HEK293 (cell line): ENCODE measurements around the gene ADAM23.
A peak's percentile ranks its signal among the peaks of the same experiment; 100 is the strongest.

ENCODE experiments used
- CTCF ChIA-PET: fragments of 350-600 bp; formaldehyde crosslinking; extraction: SDS; loops from one replicate; lab custom pipeline; 2021; ENCODE audit warnings: antibody characterized with exemption; lab: Yijun Ruan, JAX
- POLR2A ChIA-PET: fragments of 300-600 bp; formaldehyde crosslinking; extraction: SDS; loops from one replicate; lab custom pipeline; 2020; ENCODE audit warnings: antibody characterized with exemption, inconsistent platforms; lab: Yijun Ruan, JAX
- H3K27ac ChIP-seq: fragments of 200-500 bp; sonication (Bioruptor generic); 2 replicates; pipeline ENCODE4 v1.5.1; 2014; ENCODE audit warnings: low read depth, low read length, control low read depth, inconsistent platforms; ENCODE audit errors: extremely low read depth
- H3K36me3 ChIP-seq, 2 experiments: fragments of 200-500 bp in 1 of 2; sonication (Bioruptor generic) in 1 of 2; 1 replicate in 1 of 2; 2 replicates in 1 of 2; pipeline ENCODE4 v1.5.1; 2014 to 2017; ENCODE audit warnings: inconsistent platforms in 2 of 2, low read length in 2 of 2; ENCODE audit not compliant: control insufficient read depth in 2 of 2, insufficient read depth in 1 of 2
- H3K4me1 ChIP-seq: fragments of 200-500 bp; sonication (Bioruptor generic); 2 replicates; pipeline ENCODE4 v1.5.1; 2014; ENCODE audit warnings: mild to moderate bottlenecking, low read length, inconsistent platforms; ENCODE audit not compliant: control insufficient read depth, insufficient read depth
- H3K4me3 ChIP-seq: 2 replicates; pipeline ENCODE4 v1.5.1; 2011; ENCODE audit warnings: low read depth, mild to moderate bottlenecking, control low read depth, low read length, moderate library complexity
- H3K9me3 ChIP-seq: fragments of 200-500 bp; sonication (Bioruptor generic); 2 replicates; pipeline ENCODE4 v1.5.1; 2014; ENCODE audit warnings: low read depth, low read length, inconsistent platforms; ENCODE audit not compliant: control insufficient read depth, insufficient read depth
- EGR2 ChIP-seq: fragments of 450-650 bp; formaldehyde crosslinking; IDR thresholded peaks from 2 replicates; pipeline ENCODE4 v1.5.1; 2016; ENCODE audit warnings: low read depth, missing biosample characterization, missing genetic modification characterization
- GLI2 ChIP-seq: fragments of 450-650 bp; formaldehyde crosslinking; IDR thresholded peaks from 2 replicates; pipeline ENCODE4; 2017; ENCODE audit warnings: missing biosample characterization, missing genetic modification characterization, low read depth, borderline replicate concordance
- PATZ1 ChIP-seq: fragments of 450-650 bp; formaldehyde crosslinking; IDR thresholded peaks from 2 replicates; pipeline ENCODE4 v1.5.1; 2016; ENCODE audit warnings: missing biosample characterization, missing genetic modification characterization
- PRDM4 ChIP-seq: fragments of 450-650 bp; formaldehyde crosslinking; IDR thresholded peaks from 2 replicates; pipeline ENCODE4 v1.5.1; 2017; ENCODE audit warnings: missing biosample characterization, missing genetic modification characterization
- SCRT2 ChIP-seq: fragments of 450-650 bp; formaldehyde crosslinking; IDR thresholded peaks from 2 replicates; pipeline ENCODE4 v1.5.1; 2016; ENCODE audit warnings: missing biosample characterization, missing genetic modification characterization
- SP3 ChIP-seq: fragments of 450-650 bp; formaldehyde crosslinking; IDR thresholded peaks from 2 replicates; pipeline ENCODE4 v1.5.1; 2016; ENCODE audit warnings: missing biosample characterization, missing genetic modification characterization
- TCF7L2 ChIP-seq: IDR thresholded peaks from 2 replicates; pipeline ENCODE4 v1.6.1; 2011; ENCODE audit warnings: low read depth, mild to moderate bottlenecking, inconsistent platforms, low read length, moderate library complexity, borderline replicate concordance
- ZFHX2 ChIP-seq: fragments of 450-650 bp; formaldehyde crosslinking; conservative IDR thresholded peaks from 2 replicates; pipeline ENCODE4 v1.5.1; 2016; ENCODE audit warnings: missing biosample characterization, missing genetic modification characterization
- ZIC2 ChIP-seq: fragments of 450-650 bp; formaldehyde crosslinking; IDR thresholded peaks from 2 replicates; pipeline ENCODE4 v1.5.1; 2016; ENCODE audit warnings: missing biosample characterization, missing genetic modification characterization
- ZNF138 ChIP-seq: fragments of 450-650 bp; formaldehyde crosslinking; IDR thresholded peaks from 2 replicates; pipeline ENCODE4 v1.5.1; 2016; ENCODE audit warnings: missing biosample characterization, missing genetic modification characterization, borderline replicate concordance
- ZNF202 ChIP-seq: fragments of 450-650 bp; formaldehyde crosslinking; IDR thresholded peaks from 2 replicates; pipeline ENCODE4 v1.5.1; 2016; ENCODE audit warnings: missing biosample characterization, missing genetic modification characterization, borderline replicate concordance
- ZNF324 ChIP-seq: fragments of 450-650 bp; formaldehyde crosslinking; IDR thresholded peaks from 2 replicates; pipeline ENCODE4 v1.5.1; 2016; ENCODE audit warnings: missing biosample characterization, missing genetic modification characterization
- ZNF366 ChIP-seq: fragments of 450-650 bp; formaldehyde crosslinking; conservative IDR thresholded peaks from 2 replicates; pipeline ENCODE4 v1.5.1; 2016; ENCODE audit warnings: missing biosample characterization, missing genetic modification characterization
- ZNF398 ChIP-seq: fragments of 450-650 bp; formaldehyde crosslinking; IDR thresholded peaks from 2 replicates; pipeline ENCODE4 v1.5.1; 2017; ENCODE audit warnings: missing biosample characterization, missing genetic modification characterization
- ZNF433 ChIP-seq: fragments of 450-650 bp; formaldehyde crosslinking; IDR thresholded peaks from 2 replicates; pipeline ENCODE4 v1.5.1; 2016; ENCODE audit warnings: missing biosample characterization, missing genetic modification characterization, low read depth
- ZNF777 ChIP-seq: fragments of 450-650 bp; formaldehyde crosslinking; IDR thresholded peaks from 2 replicates; pipeline ENCODE4 v1.5.1; 2017; ENCODE audit warnings: missing biosample characterization, missing genetic modification characterization, borderline replicate concordance
- ZSCAN23 ChIP-seq: fragments of 450-650 bp; formaldehyde crosslinking; IDR thresholded peaks from 2 replicates; pipeline ENCODE4 v1.5.1; 2016; ENCODE audit warnings: missing biosample characterization, missing genetic modification characterization
- TF ChIP-seq, protein P1 (sequence below): fragments of 450-650 bp; IDR thresholded peaks from 2 replicates; pipeline ENCODE4 v1.5.1; 2018; ENCODE audit warnings: missing biosample characterization, mild to moderate bottlenecking, missing genetic modification characterization

ADAM23 gene

GRCh38 chr2:206480161-206480560 lies 36.8 kb downstream of the ADAM23 start:
- ChIA-PET POLR2A (no interaction called here), CTCF (interaction anchor here (0.6 kb wide), 1 partner anchor 157 kb away, joined by 6 read pairs; no protein-coding TSS in a partner anchor)
- Histone ChIP-seq H3K9me3 (no peaks in the 10 kb centered on the region), H3K27ac (no peak overlapping the region), H3K4me1 (peaks cover 3% of the 10 kb centered on the region; the same call in 1 of the 2 replicates), H3K36me3 (no peaks in the 10 kb centered on the region), H3K4me3 (no peak overlapping the region)
- TF ChIP-seq ZNF138 (no peak), ZIC2 (tag by site-specific recombination) (peak; percentile 69), ZNF202 (tag by site-specific recombination) (no peak), EGR2 (tag by site-specific recombination) (peak; percentile 58; the same call in 1 of the 2 replicates), PRDM4 (tag by site-specific recombination) (no peak), ZNF433 (tag by site-specific recombination) (no peak), ZNF398 (tag by site-specific recombination) (peak; percentile 81), ZFHX2 (tag by site-specific recombination) (peak; percentile 62), GLI2 (no peak), SP3 (tag by site-specific recombination) (no peak), ZSCAN23 (tag by site-specific recombination) (no peak), ZNF366 (tag by site-specific recombination) (no peak), ZNF324 (tag by site-specific recombination) (no peak), ZNF777 (tag by site-specific recombination) (no peak), PATZ1 (0 out of 2 replicates have a peak, but pooled peaks have one; percentile 24), SCRT2 (tag by site-specific recombination) (no peak)
- TF ChIP-seq, protein P1, sequence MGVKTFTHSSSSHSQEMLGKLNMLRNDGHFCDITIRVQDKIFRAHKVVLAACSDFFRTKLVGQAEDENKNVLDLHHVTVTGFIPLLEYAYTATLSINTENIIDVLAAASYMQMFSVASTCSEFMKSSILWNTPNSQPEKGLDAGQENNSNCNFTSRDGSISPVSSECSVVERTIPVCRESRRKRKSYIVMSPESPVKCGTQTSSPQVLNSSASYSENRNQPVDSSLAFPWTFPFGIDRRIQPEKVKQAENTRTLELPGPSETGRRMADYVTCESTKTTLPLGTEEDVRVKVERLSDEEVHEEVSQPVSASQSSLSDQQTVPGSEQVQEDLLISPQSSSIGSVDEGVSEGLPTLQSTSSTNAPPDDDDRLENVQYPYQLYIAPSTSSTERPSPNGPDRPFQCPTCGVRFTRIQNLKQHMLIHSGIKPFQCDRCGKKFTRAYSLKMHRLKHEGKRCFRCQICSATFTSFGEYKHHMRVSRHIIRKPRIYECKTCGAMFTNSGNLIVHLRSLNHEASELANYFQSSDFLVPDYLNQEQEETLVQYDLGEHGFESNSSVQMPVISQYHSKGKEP (tag by site-specific recombination): peak; percentile 84

- no peaks in the 10 kb centered on the region for H3K36me3 ChIP-seq
- CTCF ChIA-PET: interaction anchor here (0.6 kb wide), 1 partner anchor 158 kb away, joined by 6 read pairs; no protein-coding TSS in a partner anchor
- TF ChIP-seq TCF7L2: no peak
- no peak overlapping the region for H3K27ac ChIP-seq
- no peak overlapping the region for H3K4me3 ChIP-seq
- peaks cover 3% of the 10 kb centered on the region; the same call in 1 of the 2 replicates for H3K4me1 ChIP-seq
- H3K9me3 ChIP-seq: no peaks in the 10 kb centered on the region
- POLR2A ChIA-PET: no interaction called here
Measured at GRCh38 chr2:206480620-206481019, 37.3 kb downstream of the ADAM23 start.
